Measurements from ENCODE around the gene IQCH.
"Not testable (repeated sequence)": the region's sequence is repeated elsewhere in the genome, so short reads cannot be mapped to it uniquely, and the experiment has no call there.

The IQCH gene

DNA sequence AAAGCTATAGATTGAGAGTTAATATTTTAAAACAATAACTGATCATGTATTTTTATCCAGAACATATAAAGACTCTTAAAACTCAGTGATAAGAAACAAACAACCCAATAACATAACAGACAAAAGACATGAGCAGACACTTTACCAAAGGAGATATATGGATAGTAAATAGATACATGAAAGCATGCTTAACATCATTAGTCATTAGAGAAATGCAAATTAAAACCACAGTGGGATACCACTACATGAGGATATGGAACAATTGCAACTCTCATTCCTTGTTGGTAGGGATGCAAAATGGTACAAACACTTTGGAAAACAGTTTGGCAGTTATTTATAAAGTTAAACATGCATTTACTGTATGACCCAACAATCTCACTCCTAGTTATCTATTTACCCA is 95.0 kb downstream of the IQCH start:
- TF ChIP-seq, protein P1, sequence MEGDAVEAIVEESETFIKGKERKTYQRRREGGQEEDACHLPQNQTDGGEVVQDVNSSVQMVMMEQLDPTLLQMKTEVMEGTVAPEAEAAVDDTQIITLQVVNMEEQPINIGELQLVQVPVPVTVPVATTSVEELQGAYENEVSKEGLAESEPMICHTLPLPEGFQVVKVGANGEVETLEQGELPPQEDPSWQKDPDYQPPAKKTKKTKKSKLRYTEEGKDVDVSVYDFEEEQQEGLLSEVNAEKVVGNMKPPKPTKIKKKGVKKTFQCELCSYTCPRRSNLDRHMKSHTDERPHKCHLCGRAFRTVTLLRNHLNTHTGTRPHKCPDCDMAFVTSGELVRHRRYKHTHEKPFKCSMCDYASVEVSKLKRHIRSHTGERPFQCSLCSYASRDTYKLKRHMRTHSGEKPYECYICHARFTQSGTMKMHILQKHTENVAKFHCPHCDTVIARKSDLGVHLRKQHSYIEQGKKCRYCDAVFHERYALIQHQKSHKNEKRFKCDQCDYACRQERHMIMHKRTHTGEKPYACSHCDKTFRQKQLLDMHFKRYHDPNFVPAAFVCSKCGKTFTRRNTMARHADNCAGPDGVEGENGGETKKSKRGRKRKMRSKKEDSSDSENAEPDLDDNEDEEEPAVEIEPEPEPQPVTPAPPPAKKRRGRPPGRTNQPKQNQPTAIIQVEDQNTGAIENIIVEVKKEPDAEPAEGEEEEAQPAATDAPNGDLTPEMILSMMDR (conservative IDR thresholded peaks at IDR 0.05; ENCODE audit: low read length), result no peak
- DNase-seq (ENCODE audit: low read depth), result no peak
- H3K4me3 ChIP-seq (ENCODE audit: low read length), result no peak overlapping the region

GRCh38 chr15:67350042-67350441 is 95.5 kb downstream of the IQCH start:
- TF ChIP-seq, protein P1 (conservative IDR thresholded peaks at IDR 0.05; ENCODE audit: low read length), result no peak
- DNase-seq (ENCODE audit: low read depth), result no peak
- H3K4me3 ChIP-seq (ENCODE audit: low read length), result no peak overlapping the region

GRCh38 chr15:67358391-67358790 is 103.8 kb downstream of the IQCH start:
- H3K4me3 ChIP-seq (ENCODE audit: low read length), result no peak overlapping the region
- no peak for DNase-seq (ENCODE audit: low read depth)
- TF ChIP-seq, protein P1 (conservative IDR thresholded peaks at IDR 0.05; ENCODE audit: low read length), result no peak

DNA sequence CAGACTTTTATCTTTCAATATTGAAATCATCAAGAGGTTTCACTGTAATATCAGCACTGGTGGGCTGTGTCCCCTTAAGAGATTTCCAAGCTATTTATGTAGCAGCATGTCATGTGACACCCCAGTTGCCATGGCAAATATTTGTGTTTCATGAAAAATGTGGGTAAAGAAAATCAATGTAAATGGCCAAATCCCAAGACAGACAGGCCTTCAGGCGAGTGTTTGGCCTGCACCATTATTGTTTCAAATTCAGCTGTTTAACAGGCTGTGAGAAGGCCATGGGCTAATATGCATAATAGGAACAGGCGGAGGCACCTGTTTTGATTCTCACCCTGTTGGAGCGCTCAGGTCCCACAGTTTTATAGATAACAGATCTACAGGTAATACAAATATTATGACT is 104.2 kb downstream of the IQCH start:
- no peak overlapping the region for H3K4me3 ChIP-seq (ENCODE audit: low read length)
- DNase-seq (ENCODE audit: low read depth), result no peak
- TF ChIP-seq, protein P1 (conservative IDR thresholded peaks at IDR 0.05; ENCODE audit: low read length), result no peak

- DNase-seq (ENCODE audit: low read depth), result no peak
- no peak overlapping the region for H3K4me3 ChIP-seq (ENCODE audit: low read length)
- TF ChIP-seq, protein P1 (conservative IDR thresholded peaks at IDR 0.05; ENCODE audit: low read length), result no peak
Observed at GRCh38 chr15:67359431-67360079, 105.0 kb downstream of the IQCH start.

DNA sequence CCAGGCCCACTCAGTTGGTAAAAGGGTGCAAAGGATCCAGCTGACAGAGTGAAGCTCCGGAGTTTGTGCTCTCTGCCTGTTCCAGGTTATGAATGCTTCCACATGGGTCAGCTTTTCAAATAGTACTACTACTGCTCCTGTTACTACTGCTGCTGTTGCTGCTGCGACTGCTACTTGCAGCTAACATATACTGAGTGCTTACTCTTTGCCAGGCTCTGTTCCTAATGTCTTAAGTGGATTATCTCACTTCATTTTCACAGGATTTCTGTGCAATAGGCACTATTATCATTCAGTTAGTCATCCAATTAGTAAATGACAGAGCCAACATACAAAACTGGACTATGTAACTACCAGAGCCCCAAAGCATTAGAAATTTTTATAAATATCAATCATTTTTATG is 106.5 kb downstream of the IQCH start:
- TF ChIP-seq, protein P1 (conservative IDR thresholded peaks at IDR 0.05; ENCODE audit: low read length), result no peak
- DNase-seq (ENCODE audit: low read depth), result no peak
- no peak overlapping the region for H3K4me3 ChIP-seq (ENCODE audit: low read length)

DNA sequence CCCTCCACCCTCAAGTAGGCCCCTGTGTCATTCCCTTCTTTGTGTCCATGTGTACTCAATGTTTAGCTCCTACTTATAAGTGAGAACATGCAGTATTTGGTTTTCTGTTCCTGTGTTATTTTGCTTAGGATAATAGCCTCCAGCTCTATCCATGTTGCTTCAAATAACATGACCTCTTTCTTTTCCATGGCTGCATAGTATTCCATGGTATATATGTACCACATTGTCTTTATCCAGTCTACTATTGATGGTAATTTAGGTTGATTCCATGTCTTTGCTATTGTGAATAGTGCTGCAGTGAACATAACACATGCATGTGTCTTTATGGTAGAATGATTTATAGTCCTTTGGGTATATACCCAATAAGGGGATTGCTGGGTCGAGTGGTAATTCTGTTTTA is 109.1 kb downstream of the IQCH start:
- not testable (repeated sequence) for DNase-seq (ENCODE audit: low read depth); H3K4me3 ChIP-seq (ENCODE audit: low read length)

DNA sequence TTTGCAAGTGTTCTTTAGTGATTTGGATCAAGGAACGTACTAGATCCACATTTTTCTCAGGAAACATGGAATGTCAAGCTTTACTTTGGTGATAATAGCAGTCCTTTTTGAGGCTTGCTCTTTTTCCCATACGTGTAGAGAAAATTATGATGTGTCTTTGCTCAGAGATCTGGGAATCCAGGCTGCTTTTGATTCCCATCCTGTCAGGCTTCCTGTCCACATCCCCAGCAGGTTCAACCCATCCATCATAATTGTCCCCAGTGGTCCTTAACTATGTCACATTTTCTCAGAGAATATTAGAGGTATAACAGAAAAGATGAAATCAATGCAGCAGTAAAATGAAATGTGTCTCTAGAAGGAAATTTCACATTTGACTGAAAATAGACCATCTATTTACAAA is 111.4 kb downstream of the IQCH start:
- no peak for DNase-seq (ENCODE audit: low read depth)
- TF ChIP-seq, protein P1 (conservative IDR thresholded peaks at IDR 0.05; ENCODE audit: low read length), result no peak
- H3K4me3 ChIP-seq (ENCODE audit: low read length), result no peak overlapping the region

Data from AG10803 (cell line).